H1 (cell line): ENCODE results near the gene ZBTB38. TPM values are rescaled to one million over a fixed set of nuclear protein-coding genes. Genes with fewer than 3 reads are reported as not detected.

Source experiments
- CTCF ChIA-PET: fragments of 300-600 bp; sonication (Branson Sonifier 250); formaldehyde crosslinking; loops from one replicate; lab custom pipeline; 2021; ENCODE audit not compliant: partially characterized antibody; lab: Charles Lee
- POLR2A ChIA-PET: fragments of 300-600 bp; sonication (Branson Sonifier 250); formaldehyde crosslinking; loops from one replicate; lab custom pipeline; 2021; ENCODE audit warnings: inconsistent platforms; ENCODE audit not compliant: partially characterized antibody; lab: Charles Lee
- DNase-seq, 2 experiments: peaks; one replicate each; pipeline versions ENCODE4 v3.0.0 to v3.0.0-alpha.2; 2010 to 2022; ENCODE audit warnings: low spot score in 2 of 2, low read depth in 1 of 2, mixed read lengths in 1 of 2
- FAIRE-seq: peaks from 2 replicates; lab custom pipeline; 2011; peaks lifted over from hg19 to GRCh38; lab: Jason Lieb, UNC
- H2AFZ ChIP-seq: 2 replicates; pipeline ENCODE4 v1.8.1; 2012; ENCODE audit warnings: low read length, inconsistent platforms
- H2AK5ac ChIP-seq: 2 replicates; pipeline ENCODE4 v1.6.1; 2013; ENCODE audit warnings: low read depth, low read length
- H2BK120ac ChIP-seq: replicated peaks from 2 replicates; pipeline ENCODE3; 2013; ENCODE audit warnings: low read depth, low read length, inconsistent platforms
- H2BK12ac ChIP-seq: 2 replicates; pipeline ENCODE4 v1.6.1; 2013; ENCODE audit warnings: low read depth, low read length
- H2BK15ac ChIP-seq: 2 replicates; pipeline ENCODE4 v1.6.1; 2013; ENCODE audit warnings: low read length
- H2BK20ac ChIP-seq: 2 replicates; pipeline ENCODE4 v1.6.1; 2013; ENCODE audit warnings: low read length
- H2BK5ac ChIP-seq: 2 replicates; pipeline ENCODE4 v1.6.1; 2013; ENCODE audit warnings: low read depth, low read length
- H3K14ac ChIP-seq: 2 replicates; pipeline ENCODE4 v1.6.1; 2013; ENCODE audit warnings: inconsistent platforms; ENCODE audit not compliant: insufficient read length
- H3K18ac ChIP-seq: 2 replicates; pipeline ENCODE4 v1.6.1; 2013; ENCODE audit warnings: low read length; ENCODE audit errors: extremely low read depth
- H3K23ac ChIP-seq: 2 replicates; pipeline ENCODE4 v1.6.1; 2013; ENCODE audit warnings: inconsistent platforms; ENCODE audit not compliant: insufficient read length
- H3K23me2 ChIP-seq: 2 replicates; pipeline ENCODE4 v1.6.1; 2013; ENCODE audit warnings: low read depth, low read length
- H3K27ac ChIP-seq: 2 replicates; pipeline ENCODE4 v1.6.1; 2011; ENCODE audit warnings: low read depth, low read length, inconsistent platforms
- H3K27me3 ChIP-seq, 4 experiments: replicated peaks in 1 of 4; 1 replicate in 1 of 4; 2 replicates in 3 of 4; pipeline versions ENCODE4 v1.6.1 to v1.8.1; 2011 to 2013; ENCODE audit warnings: low read length in 3 of 4, mild to moderate bottlenecking in 3 of 4, inconsistent platforms in 2 of 4, mixed read lengths in 2 of 4, moderate library complexity in 1 of 4; ENCODE audit not compliant: control insufficient read depth in 3 of 4, insufficient read depth in 3 of 4; ENCODE audit errors: extremely low read depth in 1 of 4
- H3K36me3 ChIP-seq, 4 experiments: 2 replicates each; pipeline versions ENCODE4 v1.6.1 to v1.8.1; 2011 to 2013; ENCODE audit warnings: mild to moderate bottlenecking in 4 of 4, low read length in 3 of 4, moderate library complexity in 2 of 4, control low read depth in 1 of 4, inconsistent platforms in 1 of 4; ENCODE audit not compliant: insufficient read depth in 4 of 4, control insufficient read depth in 2 of 4
- H3K4ac ChIP-seq: replicated peaks from 2 replicates; pipeline ENCODE3; 2013; ENCODE audit warnings: low read length, low read depth, mixed read lengths, inconsistent platforms; ENCODE audit not compliant: insufficient read length
- H3K4me1 ChIP-seq, 4 experiments: replicated peaks in 1 of 4; 1 replicate in 1 of 4; 2 replicates in 3 of 4; pipeline versions ENCODE4 v1.6.1 to v1.8.1; 2011 to 2013; ENCODE audit warnings: low read length in 3 of 4, inconsistent platforms in 2 of 4, mixed read lengths in 1 of 4; ENCODE audit not compliant: insufficient read depth in 4 of 4, control insufficient read depth in 3 of 4
- H3K4me2 ChIP-seq, 2 experiments: 2 replicates each; pipeline versions ENCODE4 v1.6.1 to v1.8.1; 2011 to 2013; ENCODE audit warnings: low read depth in 2 of 2, low read length in 2 of 2, control low read depth in 1 of 2, inconsistent platforms in 1 of 2, mild to moderate bottlenecking in 1 of 2; ENCODE audit not compliant: insufficient read depth in 1 of 2
- H3K4me3 ChIP-seq, 4 experiments: fragments of 200-600, 300-600 bp in 1 of 4; sonication (generic), shearing (Covaris generic), sonication (Bioruptor Twin) in 1 of 4; 2 replicates each; pipeline versions ENCODE4 v1.5.1 to v1.8.1; 2011 to 2016; ENCODE audit warnings: low read length in 4 of 4, low read depth in 3 of 4, control low read depth in 2 of 4, inconsistent platforms in 2 of 4, mild to moderate bottlenecking in 2 of 4, mixed read lengths in 1 of 4, moderate library complexity in 1 of 4; ENCODE audit not compliant: insufficient read depth in 2 of 4; ENCODE audit errors: extremely low read depth in 1 of 4
- H3K56ac ChIP-seq: replicated peaks from 2 replicates; pipeline ENCODE3; 2013; ENCODE audit warnings: low read depth, mild to moderate bottlenecking, mixed read lengths, low read length, inconsistent platforms; ENCODE audit not compliant: insufficient read length
- H3K79me1 ChIP-seq: 2 replicates; pipeline ENCODE4 v1.6.1; 2013; ENCODE audit warnings: low read depth, low read length, control low read depth
- H3K79me2 ChIP-seq, 2 experiments: 2 replicates each; pipeline versions ENCODE4 v1.6.1 to v1.8.1; 2012 to 2013; ENCODE audit warnings: low read length in 2 of 2, mild to moderate bottlenecking in 2 of 2, inconsistent platforms in 1 of 2; ENCODE audit not compliant: insufficient read depth in 2 of 2, control insufficient read depth in 1 of 2
- H3K9ac ChIP-seq, 4 experiments: replicated peaks in 1 of 4; 1 replicate in 1 of 4; 2 replicates in 3 of 4; pipeline versions ENCODE4 v1.6.1 to v1.8.1; 2011 to 2013; ENCODE audit warnings: low read depth in 3 of 4, low read length in 3 of 4, control low read depth in 2 of 4, mild to moderate bottlenecking in 2 of 4, moderate library complexity in 2 of 4, inconsistent platforms in 1 of 4; ENCODE audit errors: extremely low read depth in 1 of 4
- H3K9me3 ChIP-seq, 2 experiments: 2 replicates each; pipeline versions ENCODE4 v1.6.1 to v1.8.1; 2012 to 2013; ENCODE audit warnings: mild to moderate bottlenecking in 2 of 2, moderate library complexity in 2 of 2, control low read depth in 1 of 2, inconsistent platforms in 1 of 2, low read depth in 1 of 2, low read length in 1 of 2, mixed read lengths in 1 of 2; ENCODE audit not compliant: insufficient read depth in 2 of 2
- H4K20me1 ChIP-seq, 2 experiments: replicated peaks in 1 of 2; 2 replicates each; pipeline versions ENCODE3 to v1.8.1; 2011 to 2013; ENCODE audit warnings: inconsistent platforms in 2 of 2, low read length in 2 of 2, mild to moderate bottlenecking in 1 of 2; ENCODE audit not compliant: insufficient read depth in 2 of 2, control insufficient read depth in 1 of 2
- H4K5ac ChIP-seq: 2 replicates; pipeline ENCODE4 v1.6.1; 2013; ENCODE audit warnings: low read length, low read depth, mixed read lengths, inconsistent platforms; ENCODE audit not compliant: insufficient read length
- H4K8ac ChIP-seq: 2 replicates; pipeline ENCODE4 v1.8.0; 2013; ENCODE audit warnings: mild to moderate bottlenecking, moderate library complexity, low read length, inconsistent platforms; ENCODE audit not compliant: insufficient read depth; ENCODE audit errors: extremely low read depth
- H4K91ac ChIP-seq: replicated peaks from 2 replicates; pipeline ENCODE3; 2013; ENCODE audit warnings: low read length, mixed read lengths, inconsistent platforms; ENCODE audit not compliant: insufficient read length
- BACH1 ChIP-seq: IDR thresholded peaks from 2 replicates; pipeline ENCODE4 v1.6.1; 2012; ENCODE audit warnings: low read length, improper control_type of control experiment
- BCL11A ChIP-seq, 2 experiments: IDR thresholded peaks; one replicate each; pipeline ENCODE4 v1.6.1; 2011; ENCODE audit warnings: low read depth in 2 of 2, low read length in 2 of 2, mild to moderate bottlenecking in 2 of 2
- CBX5 ChIP-seq: fragments of 300-800, 300-1000 bp; sonication (generic); IDR thresholded peaks from 2 replicates; pipeline ENCODE4 v1.7.1; 2016; ENCODE audit warnings: antibody characterized with exemption, low read length, low read depth
- CREB1 ChIP-seq: IDR thresholded peaks from 2 replicates; pipeline ENCODE4 v1.6.1; 2012; ENCODE audit warnings: inconsistent platforms
- EGR1 ChIP-seq: IDR thresholded peaks from 2 replicates; pipeline ENCODE4 v1.6.1; 2011; ENCODE audit warnings: low read depth, low read length, borderline replicate concordance
- JUND ChIP-seq: IDR thresholded peaks from 2 replicates; pipeline ENCODE4 v1.6.1; 2011; ENCODE audit warnings: mild to moderate bottlenecking, improper control_type of control experiment, low read length
- KDM5A ChIP-seq: fragments of 200-600 bp; IDR thresholded peaks from 2 replicates; pipeline ENCODE4 v1.7.1; 2012; ENCODE audit warnings: mild to moderate bottlenecking, low read length, inconsistent platforms, mixed read lengths
- RFX5 ChIP-seq: IDR thresholded peaks from 2 replicates; pipeline ENCODE4 v1.6.1; 2011; ENCODE audit warnings: low read depth, low read length, improper control_type of control experiment, borderline replicate concordance
- RXRA ChIP-seq: IDR thresholded peaks from 2 replicates; pipeline ENCODE4 v1.6.1; 2011; ENCODE audit warnings: low read depth, mild to moderate bottlenecking, low read length, moderate library complexity; ENCODE audit not compliant: insufficient read depth
- SIN3A ChIP-seq, 2 experiments: IDR thresholded peaks in 1 of 2; conservative IDR thresholded peaks in 1 of 2; 2 replicates each; pipeline ENCODE4 v1.6.1; 2011 to 2012; ENCODE audit warnings: low read length in 2 of 2, improper control_type of control experiment in 1 of 2, low read depth in 1 of 2, mild to moderate bottlenecking in 1 of 2
- WGBS, 2 experiments: shearing (Covaris generic) in 1 of 2; methylation state at CpG; one replicate each; pipeline versions ENCODE4 v1.1.6 to v1.1.7; 2013 to 2015; ENCODE audit warnings: low lambda C conversion rate in 2 of 2, mixed read lengths in 2 of 2, inconsistent platforms in 1 of 2, low coverage in 1 of 2, missing lambda C conversion rate in 1 of 2; ENCODE audit not compliant: insufficient replicate concordance in 2 of 2, insufficient coverage in 1 of 2, insufficient read length in 1 of 2; ENCODE audit errors: extremely low coverage in 1 of 2, missing lambda C conversion rate in 1 of 2; 5-methylcytosine and 5-hydroxymethylcytosine counted together
- polyA plus RNA-seq, 7 experiments: library from polyadenylated mRNA; depleted of rRNA in 3 of 7; stranded (reverse) in 5 of 7; unstranded in 2 of 7; fragments of >200 nt in 5 of 7; fragments of 200-250 nt in 2 of 7; gene quantifications; 1 replicate in 5 of 7; 2 replicates in 1 of 7; 4 replicates in 1 of 7; pipeline versions ENCODE4 v1.2.1 to v1.2.3, GENCODE V29; 2011 to 2013; ENCODE audit warnings: missing spikeins in 2 of 7, mixed read lengths in 2 of 7
- total RNA-seq: library from RNA; stranded (reverse); fragmentation: NEBNext Ultra II Directional; extraction: Animal tissue kit (Norgen Biotek cat#: 25700); gene quantifications from 2 replicates; pipeline ENCODE4 v1.2.1, GENCODE V29; 2021
- TF ChIP-seq, protein P1 (sequence below): IDR thresholded peaks from 2 replicates; pipeline ENCODE4 v1.6.1; 2011; ENCODE audit warnings: low read depth, mild to moderate bottlenecking, low read length; ENCODE audit not compliant: insufficient read depth

ZBTB38 gene
- total and polyA plus RNA-seq, 2 of the 8 experiments (the other 6 are each of a cell fraction or from before 2014, with no cell fraction given): 4.4 to 10.5 TPM

DNA sequence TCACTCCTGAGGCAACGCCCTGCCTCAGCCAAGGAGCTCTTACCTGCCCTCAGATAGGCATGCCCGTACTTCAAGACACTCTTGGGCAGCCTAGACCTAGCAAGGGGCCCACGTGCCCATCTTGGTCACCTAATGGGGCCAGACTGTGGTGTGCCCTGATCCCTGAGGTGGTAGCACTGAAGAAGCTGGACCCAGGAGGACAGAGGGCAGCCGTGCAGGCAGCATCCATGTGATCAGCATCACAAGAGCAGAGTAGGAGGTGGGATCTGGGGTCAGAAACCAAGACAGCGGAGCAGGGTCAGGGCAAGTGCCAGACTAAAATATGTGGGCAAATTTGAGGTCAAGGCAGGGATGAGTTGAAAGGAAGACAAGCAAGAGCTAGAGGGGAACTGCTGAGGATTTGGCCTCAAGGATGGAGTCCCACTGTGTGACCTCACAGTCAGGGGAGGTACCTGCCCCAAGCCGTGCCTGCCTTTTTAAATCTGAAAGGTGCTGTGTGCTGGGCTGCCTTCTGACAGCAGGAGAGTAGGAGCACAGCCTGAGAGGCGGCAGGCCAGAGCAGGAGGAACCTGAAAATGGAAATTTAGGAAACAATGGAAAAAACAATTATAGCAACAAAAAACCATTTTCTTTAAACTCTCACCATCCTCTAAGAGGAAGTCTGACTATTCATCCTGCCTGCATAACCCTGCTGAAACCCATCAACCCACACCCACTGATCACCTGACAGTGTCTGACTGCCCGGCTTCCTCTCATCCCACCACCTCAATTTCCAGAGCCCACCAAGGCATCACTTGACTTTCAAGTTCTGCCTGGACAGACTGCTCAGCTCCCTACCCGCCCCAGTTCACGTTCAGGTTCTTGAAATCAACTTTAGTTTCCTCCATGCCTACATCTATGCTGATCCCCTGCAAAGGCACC is 7.3 kb downstream of the ZBTB38 start:
- no peak overlapping the region for H3K14ac ChIP-seq
- no peak overlapping the region for H4K8ac ChIP-seq
- H3K56ac ChIP-seq: no peak overlapping the region
- H2AFZ ChIP-seq: no peak overlapping the region
- H2BK120ac ChIP-seq: no peak overlapping the region
- peaks cover 3 to 8% (median 4%) of the 10 kb centered on the region in 4 experiments; a peak in 6 of 7 replicates for H3K4me1 ChIP-seq
- no peaks in the 10 kb centered on the region for H3K36me3 ChIP-seq
- no peaks in the 10 kb centered on the region for H3K27me3 ChIP-seq
- FAIRE-seq (no peak), DNase-seq (no peak)
- 75% methylated on average over 10 of the region's 10 CpGs; no CpG with 5 or more reads in 1 of the 2 experiments for WGBS, 2 experiments
- no peaks in the 10 kb centered on the region for H3K79me2 ChIP-seq
- H3K9me3 ChIP-seq: no peaks in the 10 kb centered on the region
- peak overlapping the region; percentile 95 for H2BK12ac ChIP-seq
- H3K9ac ChIP-seq: no peak overlapping the region
- ChIA-PET POLR2A (interaction anchor here (1.0 to 1.3 kb wide), 2 partner anchors 34 to 42 kb away, joined by 3 read pairs; no protein-coding TSS in a partner anchor), CTCF (interaction anchor here (0.8 to 1.8 kb wide), 7 partner anchors 10 to 79 kb away, joined by 3 to 7 read pairs (median 4); no protein-coding TSS in a partner anchor)
- H2AK5ac ChIP-seq: peak overlapping the region; percentile 96
- H3K23ac ChIP-seq: no peak overlapping the region
- H3K27ac ChIP-seq: no peak overlapping the region
- peak overlapping the region; percentile 88; the same call in 1 of the 2 replicates for H2BK20ac ChIP-seq
- H3K4me2 ChIP-seq: peak overlapping the region in 1 of 2 experiments; percentile 33; a peak in 2 of 4 replicates
- peak overlapping the region; percentile 19; the same call in 1 of the 2 replicates for H2BK15ac ChIP-seq
- peak overlapping the region; percentile 81 for H3K18ac ChIP-seq
- peak overlapping the region; percentile 32 for H4K91ac ChIP-seq
- no peak overlapping the region for H4K5ac ChIP-seq
- H2BK5ac ChIP-seq: peak overlapping the region; percentile 72; the same call in 1 of the 2 replicates
- no peak overlapping the region for H3K4me3 ChIP-seq
- H3K79me1 ChIP-seq: no peaks in the 10 kb centered on the region
- no peaks in the 10 kb centered on the region for H3K23me2 ChIP-seq
- no peaks in the 10 kb centered on the region for H4K20me1 ChIP-seq
- H3K4ac ChIP-seq: no peak overlapping the region
- TF ChIP-seq BACH1 (no peak), CBX5 (no peak), BCL11A (IDR thresholded peaks at IDR 0.05; ENCODE audit: low read depth in 2 of 2, low read length in 2 of 2) (no peak), EGR1 (no peak), SIN3A (conservative IDR thresholded peaks at IDR 0.05 in 1 of 2, IDR thresholded peaks at IDR 0.05 in 1 of 2; ENCODE audit: low read depth in 1 of 2, low read length in 2 of 2) (no peak), RFX5 (no peak), KDM5A (no peak), CREB1 (no peak), RXRA (no peak), JUND (no peak)
- TF ChIP-seq, protein P1, sequence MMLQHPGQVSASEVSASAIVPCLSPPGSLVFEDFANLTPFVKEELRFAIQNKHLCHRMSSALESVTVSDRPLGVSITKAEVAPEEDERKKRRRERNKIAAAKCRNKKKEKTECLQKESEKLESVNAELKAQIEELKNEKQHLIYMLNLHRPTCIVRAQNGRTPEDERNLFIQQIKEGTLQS: no peak
